SU-DHL-6 (cell line): Measurements from ENCODE around the gene IGF2R.

ENCODE experiments used
- H2AFZ ChIP-seq: fragments of 200-600 bp; sonication (generic); 2 replicates; pipeline ENCODE4 v1.6.1; 2014; ENCODE audit warnings: low read depth, mild to moderate bottlenecking, moderate library complexity, mixed read lengths, antibody characterized with exemption, low read length; ENCODE audit not compliant: severe bottlenecking
- H3F3A ChIP-seq: fragments of 200-600 bp; shearing (Covaris generic); 2 replicates; pipeline ENCODE4 v1.6.0; 2016; ENCODE audit warnings: antibody characterized with exemption, mild to moderate bottlenecking; ENCODE audit not compliant: insufficient read depth
- H3K27ac ChIP-seq: fragments of 200-600 bp; sonication (generic); 2 replicates; pipeline ENCODE4 v1.5.1; 2016; ENCODE audit warnings: low read depth, mild to moderate bottlenecking, low read length, moderate library complexity, mixed read lengths
- H3K27me3 ChIP-seq: fragments of 200-600 bp; sonication (generic), shearing (Covaris generic); 2 replicates; pipeline ENCODE4 v1.6.0; 2014; ENCODE audit warnings: mild to moderate bottlenecking, low read length
- H3K36me3 ChIP-seq: fragments of 200-600 bp; sonication (generic); 2 replicates; pipeline ENCODE4 v1.6.1; 2014; ENCODE audit warnings: mild to moderate bottlenecking, low read length, mixed read lengths
- H3K4me2 ChIP-seq: fragments of 300-600, 200-600 bp; shearing (Covaris generic), sonication (generic); 2 replicates; pipeline ENCODE4 v1.6.0; 2014; ENCODE audit warnings: low read length, low read depth, mild to moderate bottlenecking; ENCODE audit not compliant: poor library complexity, severe bottlenecking
- H3K4me3 ChIP-seq: fragments of 200-600 bp; sonication (generic); 2 replicates; pipeline ENCODE4 v1.5.1; 2014; ENCODE audit warnings: antibody characterized with exemption, low read length, mild to moderate bottlenecking, mixed read lengths; ENCODE audit not compliant: insufficient read depth, poor library complexity, severe bottlenecking
- H3K79me2 ChIP-seq: fragments of 200-600 bp; sonication (generic); 2 replicates; pipeline ENCODE4 v1.6.1; 2014; ENCODE audit warnings: mild to moderate bottlenecking, low read length, moderate library complexity; ENCODE audit not compliant: insufficient read depth
- H3K9ac ChIP-seq: fragments of 200-600 bp; sonication (generic); 2 replicates; pipeline ENCODE4 v1.7.0; 2014; ENCODE audit warnings: mild to moderate bottlenecking, low read length
- H3K9me2 ChIP-seq: fragments of 200-600 bp; sonication (generic); replicated peaks from 2 replicates; pipeline ENCODE4 v1.6.1; 2014; ENCODE audit warnings: low read length; ENCODE audit not compliant: insufficient read depth
- H3K9me3 ChIP-seq: fragments of 200-600 bp; sonication (generic); 2 replicates; pipeline ENCODE4 v1.6.1; 2014; ENCODE audit warnings: low read length, mixed read lengths; ENCODE audit not compliant: insufficient read depth
- H4K20me1 ChIP-seq: fragments of 200-600 bp; sonication (generic); 2 replicates; pipeline ENCODE4 v1.6.1; 2014; ENCODE audit warnings: low read depth, mild to moderate bottlenecking, antibody characterized with exemption, low read length, moderate library complexity, mixed read lengths
- CTCF ChIP-seq: fragments of 200-600 bp; sonication (generic); IDR thresholded peaks from one replicate; pipeline ENCODE4 v1.5.1; 2017; ENCODE audit warnings: antibody characterized with exemption, mild to moderate bottlenecking, low read length, moderate library complexity; ENCODE audit not compliant: insufficient read depth, poor library complexity, severe bottlenecking
- EZH2phosphoT487 ChIP-seq: fragments of 200-600 bp; sonication (generic), shearing (Covaris generic); conservative IDR thresholded peaks from 2 replicates; pipeline ENCODE4 v1.6.1; 2018; ENCODE audit warnings: mild to moderate bottlenecking, antibody characterized with exemption, low read length, moderate library complexity, mixed read lengths

The IGF2R gene

GRCh38 chr6:159933077-159933476 lies 35.8 kb upstream of the IGF2R start:
- Histone ChIP-seq H3K79me2 (no peaks in the 10 kb centered on the region), H3K36me3 (no peaks in the 10 kb centered on the region), H2AFZ (no peak overlapping the region), H3K4me3 (no peak overlapping the region), H3K9me3 (no peaks in the 10 kb centered on the region), H3K27me3 (no peaks in the 10 kb centered on the region), H3F3A (no peaks in the 10 kb centered on the region), H3K27ac (no peak overlapping the region), H3K9ac (no peak overlapping the region), H3K4me2 (no peak overlapping the region), H4K20me1 (no peaks in the 10 kb centered on the region), H3K9me2 (no peaks in the 10 kb centered on the region)
- TF ChIP-seq EZH2phosphoT487 (no peak), CTCF (no peak)

- no peaks in the 10 kb centered on the region for H3K79me2 ChIP-seq
These were observed 34.7 kb upstream of the IGF2R start for GRCh38 chr6:159934181-159934580.

GRCh38 chr6:159935065-159935464 lies 33.8 kb upstream of the IGF2R start:
- no peak overlapping the region for H3K27ac ChIP-seq
- no peaks in the 10 kb centered on the region for H4K20me1 ChIP-seq
- no peaks in the 10 kb centered on the region for H3K36me3 ChIP-seq
- H3K4me2 ChIP-seq: no peak overlapping the region
- no peak overlapping the region for H3K9ac ChIP-seq
- no peaks in the 10 kb centered on the region for H3K27me3 ChIP-seq
- H3K79me2 ChIP-seq: no peaks in the 10 kb centered on the region
- TF ChIP-seq CTCF (no peak), EZH2phosphoT487 (no peak)
- no peak overlapping the region for H2AFZ ChIP-seq
- no peaks in the 10 kb centered on the region for H3F3A ChIP-seq
- no peaks in the 10 kb centered on the region for H3K9me3 ChIP-seq
- H3K4me3 ChIP-seq: no peak overlapping the region
- no peaks in the 10 kb centered on the region for H3K9me2 ChIP-seq

More at GRCh38 chr6:159934181-159934580, 34.7 kb upstream of the IGF2R start:
- no peaks in the 10 kb centered on the region for H3K27me3 ChIP-seq
- H3K9me2 ChIP-seq: no peaks in the 10 kb centered on the region
- H3K27ac ChIP-seq: no peak overlapping the region
- H3K9me3 ChIP-seq: no peaks in the 10 kb centered on the region
- no peak overlapping the region for H3K4me3 ChIP-seq
- H3K36me3 ChIP-seq: no peaks in the 10 kb centered on the region
- H3K4me2 ChIP-seq: no peak overlapping the region
- H2AFZ ChIP-seq: no peak overlapping the region
- TF ChIP-seq EZH2phosphoT487 (no peak), CTCF (no peak)
- no peaks in the 10 kb centered on the region for H4K20me1 ChIP-seq
- H3K9ac ChIP-seq: no peak overlapping the region
- H3F3A ChIP-seq: no peaks in the 10 kb centered on the region

GRCh38 chr6:159935633-159936032 lies 33.2 kb upstream of the IGF2R start:
- Histone ChIP-seq H3F3A (no peaks in the 10 kb centered on the region), H3K9me2 (no peaks in the 10 kb centered on the region), H3K4me2 (no peak overlapping the region), H3K9ac (no peak overlapping the region), H2AFZ (no peak overlapping the region), H3K27ac (no peak overlapping the region), H3K27me3 (no peaks in the 10 kb centered on the region), H4K20me1 (no peaks in the 10 kb centered on the region), H3K79me2 (no peaks in the 10 kb centered on the region), H3K36me3 (no peaks in the 10 kb centered on the region), H3K9me3 (no peaks in the 10 kb centered on the region), H3K4me3 (no peak overlapping the region)
- no peak for TF ChIP-seq CTCF
- no peak for TF ChIP-seq EZH2phosphoT487
